ENCODE data around the gene CCNL1. TPM values are rescaled to one million over a fixed set of nuclear protein-coding genes. Genes with fewer than 3 reads are reported as not detected.
"Not testable (repeated sequence)": the region's sequence is repeated elsewhere in the genome, so short reads cannot be mapped to it uniquely, and the experiment has no call there.

The CCNL1 gene
- polyA plus RNA-seq, 1 donor from 2014 or later, result 186 TPM

DNA sequence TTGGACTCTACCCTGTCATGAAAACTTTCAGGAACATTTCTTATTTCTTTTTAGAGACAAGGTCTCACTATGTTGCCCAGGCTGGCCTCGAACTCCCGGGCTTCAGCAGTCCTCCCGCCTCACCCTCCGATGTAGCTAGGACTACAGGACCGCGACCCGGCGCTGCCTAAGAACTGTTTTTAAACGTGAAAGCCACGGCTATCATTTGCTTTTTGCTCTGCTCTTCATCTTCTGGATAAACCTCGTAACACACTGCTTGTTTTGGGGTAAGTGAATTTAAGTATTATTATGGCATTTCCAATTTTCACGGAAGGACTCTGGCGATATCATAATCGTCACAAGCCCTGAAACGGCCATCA lies 14.3 kb upstream of the CCNL1 start:
- H3K9ac ChIP-seq (ENCODE audit: low read length), result peak overlapping the region; percentile 92
- peak overlapping the region; percentile 40 for H3K4me2 ChIP-seq (ENCODE audit: low read length)
- peak overlapping the region; percentile 93 for H3K27ac ChIP-seq (ENCODE audit: low read length)
- H2AFZ ChIP-seq (ENCODE audit: low read depth, low read length), result peak overlapping the region; percentile 83
- H4K20me1 ChIP-seq (ENCODE audit: insufficient read depth), result no peaks in the 10 kb centered on the region
- H3K27me3 ChIP-seq (ENCODE audit: insufficient read depth, low read depth, low read length), result no peaks in the 10 kb centered on the region
- no peaks in the 10 kb centered on the region for H3K36me3 ChIP-seq (ENCODE audit: insufficient read depth, low read length)
- H3K9me2 ChIP-seq (ENCODE audit: insufficient read depth, low read length), result no peaks in the 10 kb centered on the region
- no peaks in the 10 kb centered on the region for H3K9me3 ChIP-seq (ENCODE audit: low read length)
- no peaks in the 10 kb centered on the region for H3F3A ChIP-seq (ENCODE audit: insufficient read depth, low read length, poor library complexity, severe bottlenecking)
- peak overlapping the region; percentile 71 for H3K4me3 ChIP-seq (ENCODE audit: low read length)
- no peak for TF ChIP-seq RAD21 (conservative IDR thresholded peaks at IDR 0.05)
- no peak for TF ChIP-seq TAF1 (IDR thresholded peaks at IDR 0.05; ENCODE audit: low read depth)
- TF ChIP-seq, protein P1, sequence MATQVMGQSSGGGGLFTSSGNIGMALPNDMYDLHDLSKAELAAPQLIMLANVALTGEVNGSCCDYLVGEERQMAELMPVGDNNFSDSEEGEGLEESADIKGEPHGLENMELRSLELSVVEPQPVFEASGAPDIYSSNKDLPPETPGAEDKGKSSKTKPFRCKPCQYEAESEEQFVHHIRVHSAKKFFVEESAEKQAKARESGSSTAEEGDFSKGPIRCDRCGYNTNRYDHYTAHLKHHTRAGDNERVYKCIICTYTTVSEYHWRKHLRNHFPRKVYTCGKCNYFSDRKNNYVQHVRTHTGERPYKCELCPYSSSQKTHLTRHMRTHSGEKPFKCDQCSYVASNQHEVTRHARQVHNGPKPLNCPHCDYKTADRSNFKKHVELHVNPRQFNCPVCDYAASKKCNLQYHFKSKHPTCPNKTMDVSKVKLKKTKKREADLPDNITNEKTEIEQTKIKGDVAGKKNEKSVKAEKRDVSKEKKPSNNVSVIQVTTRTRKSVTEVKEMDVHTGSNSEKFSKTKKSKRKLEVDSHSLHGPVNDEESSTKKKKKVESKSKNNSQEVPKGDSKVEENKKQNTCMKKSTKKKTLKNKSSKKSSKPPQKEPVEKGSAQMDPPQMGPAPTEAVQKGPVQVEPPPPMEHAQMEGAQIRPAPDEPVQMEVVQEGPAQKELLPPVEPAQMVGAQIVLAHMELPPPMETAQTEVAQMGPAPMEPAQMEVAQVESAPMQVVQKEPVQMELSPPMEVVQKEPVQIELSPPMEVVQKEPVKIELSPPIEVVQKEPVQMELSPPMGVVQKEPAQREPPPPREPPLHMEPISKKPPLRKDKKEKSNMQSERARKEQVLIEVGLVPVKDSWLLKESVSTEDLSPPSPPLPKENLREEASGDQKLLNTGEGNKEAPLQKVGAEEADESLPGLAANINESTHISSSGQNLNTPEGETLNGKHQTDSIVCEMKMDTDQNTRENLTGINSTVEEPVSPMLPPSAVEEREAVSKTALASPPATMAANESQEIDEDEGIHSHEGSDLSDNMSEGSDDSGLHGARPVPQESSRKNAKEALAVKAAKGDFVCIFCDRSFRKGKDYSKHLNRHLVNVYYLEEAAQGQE (IDR thresholded peaks at IDR 0.05; ENCODE audit: borderline replicate concordance), result no peak
- no peak for TF ChIP-seq EP300 (conservative IDR thresholded peaks at IDR 0.05; ENCODE audit: poor library complexity, severe bottlenecking)
- TF ChIP-seq SMC3 (conservative IDR thresholded peaks at IDR 0.05; ENCODE audit: poor library complexity), result no peak
- TF ChIP-seq, protein P2, sequence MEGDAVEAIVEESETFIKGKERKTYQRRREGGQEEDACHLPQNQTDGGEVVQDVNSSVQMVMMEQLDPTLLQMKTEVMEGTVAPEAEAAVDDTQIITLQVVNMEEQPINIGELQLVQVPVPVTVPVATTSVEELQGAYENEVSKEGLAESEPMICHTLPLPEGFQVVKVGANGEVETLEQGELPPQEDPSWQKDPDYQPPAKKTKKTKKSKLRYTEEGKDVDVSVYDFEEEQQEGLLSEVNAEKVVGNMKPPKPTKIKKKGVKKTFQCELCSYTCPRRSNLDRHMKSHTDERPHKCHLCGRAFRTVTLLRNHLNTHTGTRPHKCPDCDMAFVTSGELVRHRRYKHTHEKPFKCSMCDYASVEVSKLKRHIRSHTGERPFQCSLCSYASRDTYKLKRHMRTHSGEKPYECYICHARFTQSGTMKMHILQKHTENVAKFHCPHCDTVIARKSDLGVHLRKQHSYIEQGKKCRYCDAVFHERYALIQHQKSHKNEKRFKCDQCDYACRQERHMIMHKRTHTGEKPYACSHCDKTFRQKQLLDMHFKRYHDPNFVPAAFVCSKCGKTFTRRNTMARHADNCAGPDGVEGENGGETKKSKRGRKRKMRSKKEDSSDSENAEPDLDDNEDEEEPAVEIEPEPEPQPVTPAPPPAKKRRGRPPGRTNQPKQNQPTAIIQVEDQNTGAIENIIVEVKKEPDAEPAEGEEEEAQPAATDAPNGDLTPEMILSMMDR (IDR thresholded peaks at IDR 0.05; ENCODE audit: poor library complexity, severe bottlenecking), result no peak
- TF ChIP-seq POLR2AphosphoS5 (IDR thresholded peaks at IDR 0.05), result no peak
- no peak for TF ChIP-seq EZH2 (IDR thresholded peaks at IDR 0.05; ENCODE audit: borderline replicate concordance, insufficient read depth, low read length, poor library complexity, severe bottlenecking)
- no peak for TF ChIP-seq MXI1 (conservative IDR thresholded peaks at IDR 0.05; ENCODE audit: poor library complexity, severe bottlenecking)
- H3K79me2 ChIP-seq (replicated peaks; ENCODE audit: insufficient read depth, low read length), result peaks cover 10% of the 10 kb centered on the region

DNA sequence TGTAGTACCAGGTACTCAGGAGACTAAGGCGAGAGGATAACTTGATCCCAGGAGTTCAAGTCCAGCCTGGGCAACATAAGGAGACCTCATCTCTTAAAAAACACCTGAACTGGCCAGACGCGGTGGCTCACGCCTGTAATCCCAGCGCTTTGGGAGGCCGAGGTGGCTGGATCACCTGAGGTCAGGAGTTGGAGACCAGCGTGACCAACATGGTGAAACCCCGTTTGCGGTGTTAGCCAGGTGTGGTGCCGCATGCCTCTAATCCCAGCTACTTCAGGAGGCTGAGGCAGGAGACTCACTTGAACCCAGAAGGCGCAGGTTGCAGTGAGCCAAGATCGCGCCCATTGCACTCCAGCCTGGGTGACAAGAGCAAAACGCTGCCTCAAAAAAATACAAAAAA lies 13.4 kb upstream of the CCNL1 start:
- H3K27me3 ChIP-seq (ENCODE audit: insufficient read depth, low read depth, low read length); H3K4me3 ChIP-seq (ENCODE audit: low read length); H3K27ac ChIP-seq (ENCODE audit: low read length); H3K79me2 ChIP-seq (replicated peaks; ENCODE audit: insufficient read depth, low read length); H3K9ac ChIP-seq (ENCODE audit: low read length); H2AFZ ChIP-seq (ENCODE audit: low read depth, low read length); H3K36me3 ChIP-seq (ENCODE audit: insufficient read depth, low read length); H3K4me2 ChIP-seq (ENCODE audit: low read length); H3K9me2 ChIP-seq (ENCODE audit: insufficient read depth, low read length); H4K20me1 ChIP-seq (ENCODE audit: insufficient read depth); H3K9me3 ChIP-seq (ENCODE audit: low read length); H3F3A ChIP-seq (ENCODE audit: insufficient read depth, low read length, poor library complexity, severe bottlenecking): not testable (repeated sequence)

DNA sequence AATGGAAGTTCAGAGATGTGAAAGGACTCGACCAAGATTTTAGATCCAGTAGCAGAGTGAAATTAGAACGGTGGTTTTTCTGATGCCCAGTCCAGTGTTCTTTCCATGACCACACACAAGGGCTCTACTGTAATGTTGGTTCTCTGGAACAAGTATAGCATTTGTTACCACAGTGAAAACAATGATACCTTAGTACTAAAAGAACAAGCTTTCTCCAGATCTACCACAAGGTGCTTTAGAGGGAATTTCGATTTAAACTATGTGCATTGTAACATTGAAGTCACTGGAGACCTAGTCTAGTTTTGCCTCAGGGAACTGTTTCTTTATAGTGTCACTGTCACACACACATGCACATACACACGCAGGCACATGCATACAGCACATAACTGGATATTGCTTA lies 12.8 kb upstream of the CCNL1 start:
- Histone ChIP-seq H3K9me2 (ENCODE audit: insufficient read depth, low read length) (no peaks in the 10 kb centered on the region), H3K27ac (ENCODE audit: low read length) (no peak overlapping the region), H3K9me3 (ENCODE audit: low read length) (no peaks in the 10 kb centered on the region), H2AFZ (ENCODE audit: low read depth, low read length) (no peak overlapping the region), H3K4me3 (ENCODE audit: low read length) (no peak overlapping the region), H4K20me1 (ENCODE audit: insufficient read depth) (no peaks in the 10 kb centered on the region), H3F3A (ENCODE audit: insufficient read depth, low read length, poor library complexity, severe bottlenecking) (no peaks in the 10 kb centered on the region), H3K9ac (ENCODE audit: low read length) (no peak overlapping the region), H3K27me3 (ENCODE audit: insufficient read depth, low read depth, low read length) (no peaks in the 10 kb centered on the region), H3K4me2 (ENCODE audit: low read length) (no peak overlapping the region), H3K36me3 (ENCODE audit: insufficient read depth, low read length) (no peaks in the 10 kb centered on the region), H3K79me2 (replicated peaks; ENCODE audit: insufficient read depth, low read length) (peaks cover 10% of the 10 kb centered on the region)
- TF ChIP-seq MXI1 (conservative IDR thresholded peaks at IDR 0.05; ENCODE audit: poor library complexity, severe bottlenecking) (no peak), TAF1 (IDR thresholded peaks at IDR 0.05; ENCODE audit: low read depth) (no peak), EP300 (conservative IDR thresholded peaks at IDR 0.05; ENCODE audit: poor library complexity, severe bottlenecking) (no peak), RAD21 (conservative IDR thresholded peaks at IDR 0.05) (no peak), SMC3 (conservative IDR thresholded peaks at IDR 0.05; ENCODE audit: poor library complexity) (no peak), POLR2AphosphoS5 (IDR thresholded peaks at IDR 0.05) (no peak), EZH2 (IDR thresholded peaks at IDR 0.05; ENCODE audit: borderline replicate concordance, insufficient read depth, low read length, poor library complexity, severe bottlenecking) (no peak)
- TF ChIP-seq, protein P2 (IDR thresholded peaks at IDR 0.05; ENCODE audit: poor library complexity, severe bottlenecking), result no peak
- TF ChIP-seq, protein P1 (IDR thresholded peaks at IDR 0.05; ENCODE audit: borderline replicate concordance), result no peak
